ENCODE data around the gene HOXC9. TPM values are rescaled to one million over a fixed set of nuclear protein-coding genes. Genes with fewer than 3 reads are reported as not detected.

The HOXC9 gene
- total and polyA plus RNA-seq, 9 of the 15 experiments (the other 6 are each of a cell fraction or from before 2014, with no cell fraction given), result 1.1 to 10.5 (median 9.3) TPM

DNA sequence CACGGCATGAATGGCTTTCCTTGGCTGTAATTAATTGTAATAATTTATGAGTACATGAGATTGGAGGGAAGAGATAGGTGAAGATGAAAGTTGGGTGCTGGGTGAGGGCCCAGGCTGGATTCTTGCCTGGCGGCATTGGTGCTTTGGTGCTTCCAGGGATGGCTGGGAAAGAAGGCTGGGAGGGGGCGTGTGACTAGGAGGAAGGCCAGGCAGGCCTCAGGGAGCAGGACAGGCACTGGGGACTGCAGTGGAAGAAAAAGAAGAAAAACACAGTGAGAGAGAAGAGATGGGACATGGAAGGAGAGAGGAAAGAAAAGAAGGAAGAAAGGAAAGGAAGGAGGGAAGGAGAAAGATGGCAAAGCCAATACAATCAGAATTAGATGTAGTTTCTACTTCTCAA is 3.7 kb downstream of the HOXC9 start:
- in situ Hi-C loops (cut with MboI), result no loop called here

More for the DNA sequence above, 3.7 kb downstream of the HOXC9 start:
- Histone ChIP-seq H3K9me1 (ENCODE audit: control insufficient read depth, insufficient read depth, low read length) (no peaks in the 10 kb centered on the region), H3K4me1 (replicated peaks in 1 of 2; ENCODE audit: control insufficient read depth in 2 of 2, insufficient read depth in 2 of 2, low read length in 2 of 2) (peaks cover 27 to 60% of the 10 kb centered on the region in 2 experiments), H3K27ac (ENCODE audit: extremely low read depth, low read depth, low read length) (no peak overlapping the region), H3K36me3 (ENCODE audit: control insufficient read depth, insufficient read depth, low read length) (no peaks in the 10 kb centered on the region), H3K9me3 (replicated peaks; ENCODE audit: control insufficient read depth, insufficient read depth, low read depth, low read length) (no peaks in the 10 kb centered on the region), H2AFZ (ENCODE audit: low read depth, low read length) (no peak overlapping the region), H3K4me3 (no peak overlapping the region), H3K9ac (ENCODE audit: insufficient read depth in 1 of 2, low read depth in 2 of 2, low read length in 2 of 2) (no peak overlapping the region; a peak in 1 of 4 replicates), H4K20me1 (replicated peaks; ENCODE audit: control insufficient read depth, insufficient read depth, low read length) (no peaks in the 10 kb centered on the region; the same call in 1 of the 2 replicates), H3K27me3 (ENCODE audit: control insufficient read depth in 2 of 2, insufficient read depth in 2 of 2, low read length in 2 of 2) (no peaks in the 10 kb centered on the region), H3K4me2 (ENCODE audit: insufficient read depth, low read length) (no peak overlapping the region), H3K79me2 (ENCODE audit: control insufficient read depth, insufficient read depth, low read length) (peaks cover 21% of the 10 kb centered on the region)
- DNase-seq (ENCODE audit: extremely low read depth in 1 of 4, low spot score in 3 of 4) (no peak), FAIRE-seq (no peak), ATAC-seq (no peak)
- BruUV-seq (replicated peaks), result no TSS peak
- intact Hi-C loops (cut with micrococcal nuclease), result loop anchor here (2.0 kb wide), 1 partner anchor 19 kb away; the partner anchor contains the start of gene HOXC10
- WGBS (ENCODE audit: insufficient coverage, low coverage, missing lambda C conversion rate), result 77% methylated on average over 3 of the region's 3 CpGs
- TF ChIP-seq STAT5B (CRISPR knock-in tag; IDR thresholded peaks at IDR 0.05) (no peak), RCOR1 (IDR thresholded peaks at IDR 0.05; ENCODE audit: borderline replicate concordance in 1 of 2, low read depth in 2 of 2, low read length in 2 of 2) (no peak), PRDM10 (IDR thresholded peaks at IDR 0.05; ENCODE audit: partially characterized antibody) (no peak), BCOR (IDR thresholded peaks at IDR 0.05) (no peak), SMARCE1 (IDR thresholded peaks at IDR 0.05) (no peak)
- TF ChIP-seq, protein P1, sequence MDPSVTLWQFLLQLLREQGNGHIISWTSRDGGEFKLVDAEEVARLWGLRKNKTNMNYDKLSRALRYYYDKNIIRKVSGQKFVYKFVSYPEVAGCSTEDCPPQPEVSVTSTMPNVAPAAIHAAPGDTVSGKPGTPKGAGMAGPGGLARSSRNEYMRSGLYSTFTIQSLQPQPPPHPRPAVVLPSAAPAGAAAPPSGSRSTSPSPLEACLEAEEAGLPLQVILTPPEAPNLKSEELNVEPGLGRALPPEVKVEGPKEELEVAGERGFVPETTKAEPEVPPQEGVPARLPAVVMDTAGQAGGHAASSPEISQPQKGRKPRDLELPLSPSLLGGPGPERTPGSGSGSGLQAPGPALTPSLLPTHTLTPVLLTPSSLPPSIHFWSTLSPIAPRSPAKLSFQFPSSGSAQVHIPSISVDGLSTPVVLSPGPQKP (CRISPR knock-in tag; IDR thresholded peaks at IDR 0.05), result no peak
- TF ChIP-seq, protein P2, sequence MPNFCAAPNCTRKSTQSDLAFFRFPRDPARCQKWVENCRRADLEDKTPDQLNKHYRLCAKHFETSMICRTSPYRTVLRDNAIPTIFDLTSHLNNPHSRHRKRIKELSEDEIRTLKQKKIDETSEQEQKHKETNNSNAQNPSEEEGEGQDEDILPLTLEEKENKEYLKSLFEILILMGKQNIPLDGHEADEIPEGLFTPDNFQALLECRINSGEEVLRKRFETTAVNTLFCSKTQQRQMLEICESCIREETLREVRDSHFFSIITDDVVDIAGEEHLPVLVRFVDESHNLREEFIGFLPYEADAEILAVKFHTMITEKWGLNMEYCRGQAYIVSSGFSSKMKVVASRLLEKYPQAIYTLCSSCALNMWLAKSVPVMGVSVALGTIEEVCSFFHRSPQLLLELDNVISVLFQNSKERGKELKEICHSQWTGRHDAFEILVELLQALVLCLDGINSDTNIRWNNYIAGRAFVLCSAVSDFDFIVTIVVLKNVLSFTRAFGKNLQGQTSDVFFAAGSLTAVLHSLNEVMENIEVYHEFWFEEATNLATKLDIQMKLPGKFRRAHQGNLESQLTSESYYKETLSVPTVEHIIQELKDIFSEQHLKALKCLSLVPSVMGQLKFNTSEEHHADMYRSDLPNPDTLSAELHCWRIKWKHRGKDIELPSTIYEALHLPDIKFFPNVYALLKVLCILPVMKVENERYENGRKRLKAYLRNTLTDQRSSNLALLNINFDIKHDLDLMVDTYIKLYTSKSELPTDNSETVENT (CRISPR knock-in tag; IDR thresholded peaks at IDR 0.05), result no peak
- TF ChIP-seq, protein P3, sequence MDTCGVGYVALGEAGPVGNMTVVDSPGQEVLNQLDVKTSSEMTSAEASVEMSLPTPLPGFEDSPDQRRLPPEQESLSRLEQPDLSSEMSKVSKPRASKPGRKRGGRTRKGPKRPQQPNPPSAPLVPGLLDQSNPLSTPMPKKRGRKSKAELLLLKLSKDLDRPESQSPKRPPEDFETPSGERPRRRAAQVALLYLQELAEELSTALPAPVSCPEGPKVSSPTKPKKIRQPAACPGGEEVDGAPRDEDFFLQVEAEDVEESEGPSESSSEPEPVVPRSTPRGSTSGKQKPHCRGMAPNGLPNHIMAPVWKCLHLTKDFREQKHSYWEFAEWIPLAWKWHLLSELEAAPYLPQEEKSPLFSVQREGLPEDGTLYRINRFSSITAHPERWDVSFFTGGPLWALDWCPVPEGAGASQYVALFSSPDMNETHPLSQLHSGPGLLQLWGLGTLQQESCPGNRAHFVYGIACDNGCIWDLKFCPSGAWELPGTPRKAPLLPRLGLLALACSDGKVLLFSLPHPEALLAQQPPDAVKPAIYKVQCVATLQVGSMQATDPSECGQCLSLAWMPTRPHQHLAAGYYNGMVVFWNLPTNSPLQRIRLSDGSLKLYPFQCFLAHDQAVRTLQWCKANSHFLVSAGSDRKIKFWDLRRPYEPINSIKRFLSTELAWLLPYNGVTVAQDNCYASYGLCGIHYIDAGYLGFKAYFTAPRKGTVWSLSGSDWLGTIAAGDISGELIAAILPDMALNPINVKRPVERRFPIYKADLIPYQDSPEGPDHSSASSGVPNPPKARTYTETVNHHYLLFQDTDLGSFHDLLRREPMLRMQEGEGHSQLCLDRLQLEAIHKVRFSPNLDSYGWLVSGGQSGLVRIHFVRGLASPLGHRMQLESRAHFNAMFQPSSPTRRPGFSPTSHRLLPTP (IDR thresholded peaks at IDR 0.05; ENCODE audit: borderline replicate concordance, extremely low read depth, insufficient read length), result no peak
- CTCF ChIA-PET (ENCODE audit: low intra/inter-chr PET ratio), result interaction anchor here (1.0 to 2.7 kb wide), 3 partner anchors 18 to 212 kb away, joined by 3 to 26 read pairs (median 4); partner anchors contain the start of gene HOXC10
- POLR2A ChIA-PET, result interaction anchor here (0.6 to 0.9 kb wide), 2 partner anchors 16 to 206 kb away, joined by 3 read pairs; no protein-coding TSS in a partner anchor
